ENCODE data around the gene ATPAF1. TPM values are rescaled to one million over a fixed set of nuclear protein-coding genes. Genes with fewer than 3 reads are reported as not detected.
"Not testable (repeated sequence)": the region's sequence is repeated elsewhere in the genome, so short reads cannot be mapped to it uniquely, and the experiment has no call there.

Gene ATPAF1
- total RNA-seq, 1 donor from 2014 or later = 79.3 TPM

GRCh38 chr1:46654012-46654411, 14.2 kb downstream of the ATPAF1 start:
- peaks cover 27% of the 10 kb centered on the region for H3K36me3 ChIP-seq

GRCh38 chr1:46653405-46653958, 14.7 kb downstream of the ATPAF1 start:
- Histone ChIP-seq H3K9ac (no peak overlapping the region), H2AFZ (replicated peaks) (no peak overlapping the region), H4K20me1 (ENCODE audit: low read depth) (no peaks in the 10 kb centered on the region), H3K4me3 (no peak overlapping the region), H3K9me3 (ENCODE audit: low read depth) (no peaks in the 10 kb centered on the region), H3K27ac (no peak overlapping the region), H3K27me3 (no peaks in the 10 kb centered on the region), H3F3A (ENCODE audit: low read depth) (no peaks in the 10 kb centered on the region), H3K4me1 (no peaks in the 10 kb centered on the region), H3K4me2 (no peak overlapping the region), H3K79me2 (ENCODE audit: low read depth) (no peaks in the 10 kb centered on the region), H3K36me3 (peaks cover 25% of the 10 kb centered on the region)
- Mint-ChIP-seq H3K4me1 (no peaks in the 10 kb centered on the region), H3K27ac (no peak overlapping the region), H3K27me3 (ENCODE audit: insufficient read depth, low read depth) (peaks cover 2% of the 10 kb centered on the region), H3K9me3 (peaks cover 21% of the 10 kb centered on the region), H3K4me3 (no peak overlapping the region), H3K36me3 (peaks cover 45% of the 10 kb centered on the region)
- TF ChIP-seq CTCF (IDR thresholded peaks at IDR 0.05) (no peak), EZH2phosphoT487 (IDR thresholded peaks at IDR 0.05) (no peak), EZH2 (IDR thresholded peaks at IDR 0.05) (no peak)
- DNase-seq (ENCODE audit: low spot score) = no peak

More at GRCh38 chr1:46654012-46654411, 14.2 kb downstream of the ATPAF1 start:
- Histone ChIP-seq H3K27ac (no peak overlapping the region), H3K9ac (no peak overlapping the region), H3K27me3 (no peaks in the 10 kb centered on the region), H2AFZ (replicated peaks) (no peak overlapping the region), H3K4me2 (no peak overlapping the region), H4K20me1 (ENCODE audit: low read depth) (no peaks in the 10 kb centered on the region), H3K79me2 (ENCODE audit: low read depth) (no peaks in the 10 kb centered on the region), H3K9me3 (ENCODE audit: low read depth) (no peaks in the 10 kb centered on the region), H3F3A (ENCODE audit: low read depth) (no peaks in the 10 kb centered on the region), H3K4me1 (no peaks in the 10 kb centered on the region), H3K4me3 (no peak overlapping the region)
- no peaks in the 10 kb centered on the region for H3K27me3 Mint-ChIP-seq (ENCODE audit: insufficient read depth, low read depth)
- no peak overlapping the region for H3K27ac Mint-ChIP-seq
- H3K4me3 Mint-ChIP-seq = no peak overlapping the region
- no peak for TF ChIP-seq EZH2 (IDR thresholded peaks at IDR 0.05)
- TF ChIP-seq CTCF (IDR thresholded peaks at IDR 0.05) = no peak
- no peak for TF ChIP-seq EZH2phosphoT487 (IDR thresholded peaks at IDR 0.05)
- H3K9me3 Mint-ChIP-seq = peaks cover 17% of the 10 kb centered on the region
- no peaks in the 10 kb centered on the region for H3K4me1 Mint-ChIP-seq
- no peak for DNase-seq (ENCODE audit: low spot score)
- peaks cover 42% of the 10 kb centered on the region for H3K36me3 Mint-ChIP-seq

GRCh38 chr1:46652321-46653100, 15.7 kb downstream of the ATPAF1 start:
- no peak for DNase-seq (ENCODE audit: low spot score)
- Histone ChIP-seq H3K27me3 (no peaks in the 10 kb centered on the region), H4K20me1 (ENCODE audit: low read depth) (no peaks in the 10 kb centered on the region), H3K4me3 (no peak overlapping the region), H3K9ac (no peak overlapping the region), H3K9me3 (ENCODE audit: low read depth) (no peaks in the 10 kb centered on the region), H3K36me3 (peaks cover 23% of the 10 kb centered on the region), H3F3A (ENCODE audit: low read depth) (no peaks in the 10 kb centered on the region), H3K4me2 (no peak overlapping the region), H3K4me1 (no peaks in the 10 kb centered on the region), H3K79me2 (ENCODE audit: low read depth) (no peaks in the 10 kb centered on the region), H3K27ac (no peak overlapping the region), H2AFZ (replicated peaks) (no peak overlapping the region)
- Mint-ChIP-seq H3K4me1 (no peaks in the 10 kb centered on the region), H3K36me3 (peaks cover 48% of the 10 kb centered on the region), H3K27ac (no peak overlapping the region), H3K9me3 (peaks cover 22% of the 10 kb centered on the region), H3K27me3 (ENCODE audit: insufficient read depth, low read depth) (peaks cover 2% of the 10 kb centered on the region), H3K4me3 (no peak overlapping the region)
- TF ChIP-seq EZH2 (IDR thresholded peaks at IDR 0.05) (no peak), CTCF (IDR thresholded peaks at IDR 0.05) (no peak), EZH2phosphoT487 (IDR thresholded peaks at IDR 0.05) (no peak)

DNA sequence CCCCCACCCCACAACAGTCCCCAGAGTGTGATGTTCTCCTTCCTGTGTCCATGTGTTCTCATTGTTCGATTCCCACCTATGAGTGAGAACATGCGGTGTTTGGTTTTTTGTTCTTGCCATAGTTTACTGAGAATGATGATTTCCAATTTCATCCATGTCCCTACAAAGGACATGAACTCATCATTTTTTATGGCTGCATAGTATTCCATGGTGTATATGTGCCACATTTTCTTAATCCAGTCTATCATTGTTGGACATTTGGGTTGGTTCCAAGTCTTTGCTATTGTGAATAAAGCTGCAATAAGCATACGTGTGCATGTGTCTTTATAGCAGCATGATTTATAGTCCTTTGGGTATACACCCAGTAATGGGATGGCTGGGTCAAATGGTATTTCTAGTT, 17.0 kb downstream of the ATPAF1 start:
- H3K27me3 ChIP-seq; H3K4me3 ChIP-seq; H3K79me2 ChIP-seq (ENCODE audit: low read depth); H3K27ac ChIP-seq; H3K27ac Mint-ChIP-seq; H3K9ac ChIP-seq; H3K4me1 Mint-ChIP-seq; H3K27me3 Mint-ChIP-seq (ENCODE audit: insufficient read depth, low read depth); H3F3A ChIP-seq (ENCODE audit: low read depth); H3K4me2 ChIP-seq; H3K9me3 ChIP-seq (ENCODE audit: low read depth); H3K4me1 ChIP-seq; DNase-seq (ENCODE audit: low spot score); H3K4me3 Mint-ChIP-seq; H2AFZ ChIP-seq (replicated peaks); H4K20me1 ChIP-seq (ENCODE audit: low read depth): not testable (repeated sequence)
- H3K36me3 Mint-ChIP-seq = peaks cover 56% of the 10 kb centered on the region
- peaks cover 22% of the 10 kb centered on the region for H3K9me3 Mint-ChIP-seq
- H3K36me3 ChIP-seq = peaks cover 23% of the 10 kb centered on the region

Data from neural progenitor cell (in vitro differentiated cells).